Gastroesophageal sphincter (tissue), 4 donors: ENCODE data around the gene CLMP. TPM values are rescaled to one million over a fixed set of nuclear protein-coding genes. Genes with fewer than 3 reads are reported as not detected.
A peak's percentile ranks its signal among the peaks of the same experiment; 100 is the strongest.

Source experiments
- ATAC-seq: fragments of 150-250 bp; one replicate; pipeline ENCODE4 v1.9.1; 2016; ENCODE audit warnings: mild to moderate bottlenecking, moderate library complexity
- H3K27ac ChIP-seq, 4 donors: fragments of 200-600 bp; sonication (generic) in 3 of 4; 1 replicate in 3 of 4; 2 replicates in 1 of 4; pipeline ENCODE4 v1.5.1; 2016 to 2019
- H3K27me3 ChIP-seq: fragments of 200-600 bp; sonication (generic); one replicate; pipeline ENCODE4 v1.5.1; 2019
- H3K36me3 ChIP-seq, 2 donors: fragments of 200-600 bp; sonication (generic); one replicate each; pipeline ENCODE4 v1.5.1; 2019; ENCODE audit warnings: control low read depth in 1 of 2
- H3K4me1 ChIP-seq, 3 donors: fragments of 200-600 bp; sonication (generic); 1 replicate in 2 of 3; 2 replicates in 1 of 3; pipeline ENCODE4 v1.5.1; 2016 to 2019; ENCODE audit warnings: control low read depth in 2 of 3
- H3K4me3 ChIP-seq, 2 donors: fragments of 200-600 bp; sonication (generic); one replicate each; pipeline ENCODE4 v1.5.1; 2019; ENCODE audit warnings: mild to moderate bottlenecking in 1 of 2, moderate library complexity in 1 of 2
- H3K9me3 ChIP-seq, 3 donors: fragments of 200-600 bp; sonication (generic); one replicate each; pipeline ENCODE4 v1.5.1; 2017 to 2019; ENCODE audit warnings: control low read depth in 2 of 3
- CTCF ChIP-seq, 4 experiments: fragments of 200-600 bp in 2 of 4; fragments of 450-650 bp in 2 of 4; sonication (generic) in 1 of 4; IDR thresholded peaks; one replicate each; pipeline ENCODE4 v1.5.1; 2017 to 2019; ENCODE audit warnings: antibody characterized with exemption in 4 of 4, mild to moderate bottlenecking in 2 of 4, moderate library complexity in 2 of 4
- EP300 ChIP-seq: sonication (generic); formaldehyde crosslinking; IDR thresholded peaks from one replicate; pipeline ENCODE4 v1.6.1; 2017; ENCODE audit warnings: antibody characterized with exemption, mild to moderate bottlenecking
- POLR2A ChIP-seq, 2 donors: fragments of 450-650 bp; IDR thresholded peaks; one replicate each; pipeline ENCODE4 v1.6.1; 2017; ENCODE audit warnings: antibody characterized with exemption in 2 of 2, mild to moderate bottlenecking in 2 of 2, moderate library complexity in 1 of 2
- POLR2AphosphoS5 ChIP-seq: sonication (generic); formaldehyde crosslinking; IDR thresholded peaks from one replicate; pipeline ENCODE4 v1.6.1; 2017; ENCODE audit warnings: antibody characterized with exemption
- WGBS, 2 donors: methylation state at CpG; one replicate each; pipeline ENCODE4 v1.1.5; 2018; ENCODE audit warnings: low coverage in 1 of 2; 5-methylcytosine and 5-hydroxymethylcytosine counted together
- total RNA-seq, 4 donors: library from RNA; depleted of rRNA; stranded (reverse); fragments of >200 nt; gene quantifications; one replicate each; pipeline ENCODE4 v1.1.0, GENCODE V29; 2016

CLMP gene
- total RNA-seq, 4 donors from 2014 or later, result 89.1 to 274 (median 151) TPM

- Histone ChIP-seq H3K27me3 (no peaks in the 10 kb centered on the region), H3K36me3 (no peaks in the 10 kb centered on the region), H3K9me3 (no peaks in the 10 kb centered on the region), H3K27ac (peak overlapping the region in 1 of 4 donors; percentile 22), H3K4me1 (no peaks in the 10 kb centered on the region), H3K4me3 (no peak overlapping the region)
- ATAC-seq, result peak; percentile 65
- no peak for TF ChIP-seq POLR2AphosphoS5
- no peak for TF ChIP-seq POLR2A (IDR thresholded peaks at IDR 0.05)
- TF ChIP-seq CTCF (IDR thresholded peaks at IDR 0.05), result no peak
- no peak for TF ChIP-seq EP300
- WGBS, 2 donors, result 83 to 89% methylated on average over 3 to 5 of the region's 5 CpGs
These were observed 148.4 kb downstream of the CLMP start for GRCh38 chr11:123046473-123047259.

- no CpG with 5 or more reads among the region's 1 CpG for WGBS, 2 donors
- H3K4me3 ChIP-seq, result no peak overlapping the region
- no peaks in the 10 kb centered on the region for H3K36me3 ChIP-seq
- no peaks in the 10 kb centered on the region for H3K9me3 ChIP-seq
- H3K27ac ChIP-seq, result no peak overlapping the region
- no peaks in the 10 kb centered on the region for H3K27me3 ChIP-seq
- H3K4me1 ChIP-seq, result no peaks in the 10 kb centered on the region
- TF ChIP-seq EP300, result no peak
- no peak for TF ChIP-seq CTCF (IDR thresholded peaks at IDR 0.05)
- TF ChIP-seq POLR2AphosphoS5, result no peak
- TF ChIP-seq POLR2A (IDR thresholded peaks at IDR 0.05), result no peak
- ATAC-seq, result no peak
These were observed 149.9 kb downstream of the CLMP start for GRCh38 chr11:123045101-123045500.

GRCh38 chr11:123041185-123041584, 153.9 kb downstream of the CLMP start:
- Histone ChIP-seq H3K27me3 (no peaks in the 10 kb centered on the region), H3K27ac (no peak overlapping the region), H3K9me3 (no peaks in the 10 kb centered on the region), H3K4me3 (no peak overlapping the region), H3K36me3 (no peaks in the 10 kb centered on the region), H3K4me1 (no peaks in the 10 kb centered on the region)
- ATAC-seq, result no peak
- WGBS, 2 donors, result 84 to 100% methylated on average over 2 to 9 of the region's 10 CpGs
- no peak for TF ChIP-seq POLR2A (IDR thresholded peaks at IDR 0.05)
- TF ChIP-seq EP300, result no peak
- TF ChIP-seq POLR2AphosphoS5, result no peak
- no peak for TF ChIP-seq CTCF (IDR thresholded peaks at IDR 0.05)

- ATAC-seq, result no peak
- Histone ChIP-seq H3K36me3 (no peaks in the 10 kb centered on the region), H3K9me3 (no peaks in the 10 kb centered on the region), H3K4me1 (no peaks in the 10 kb centered on the region), H3K4me3 (no peak overlapping the region), H3K27ac (no peak overlapping the region), H3K27me3 (no peaks in the 10 kb centered on the region)
- 29 to 50% methylated on average over 2 to 10 of the region's 11 CpGs for WGBS, 2 donors
- TF ChIP-seq EP300 (no peak), POLR2AphosphoS5 (no peak), CTCF (IDR thresholded peaks at IDR 0.05) (no peak), POLR2A (IDR thresholded peaks at IDR 0.05) (no peak)
These were observed 155.0 kb downstream of the CLMP start for GRCh38 chr11:123040111-123040432.

- Histone ChIP-seq H3K36me3 (no peaks in the 10 kb centered on the region), H3K4me3 (no peak overlapping the region), H3K9me3 (no peaks in the 10 kb centered on the region), H3K27ac (no peak overlapping the region), H3K4me1 (no peaks in the 10 kb centered on the region), H3K27me3 (no peaks in the 10 kb centered on the region)
- 89 to 94% methylated on average over 9 to 10 of the region's 10 CpGs for WGBS, 2 donors
- TF ChIP-seq EP300, result no peak
- TF ChIP-seq POLR2AphosphoS5, result no peak
- no peak for TF ChIP-seq CTCF (IDR thresholded peaks at IDR 0.05)
- TF ChIP-seq POLR2A (IDR thresholded peaks at IDR 0.05), result no peak
- no peak for ATAC-seq
These were observed 159.2 kb downstream of the CLMP start for GRCh38 chr11:123035831-123036230.
